HG03442 (cell line): ENCODE results near the gene RADX.

Experiments used
- ATAC-seq: cut with Tn5 transposase; IDR thresholded peaks from one replicate; pipeline ENCODE4 v1.9.1; 2021; ENCODE audit warnings: mild to moderate bottlenecking, moderate library complexity; ENCODE audit not compliant: unreplicated experiment

The RADX gene

GRCh38 chrX:106684207-106684606 lies 72.4 kb downstream of the RADX start:
- ATAC-seq, result no peak

- no peak for ATAC-seq
Observed at GRCh38 chrX:106692425-106693065, 80.8 kb downstream of the RADX start.

- no peak for ATAC-seq
Observed at GRCh38 chrX:106696502-106696901, 84.7 kb downstream of the RADX start.

GRCh38 chrX:106698693-106699092 lies 86.9 kb downstream of the RADX start:
- ATAC-seq, result no peak

GRCh38 chrX:106702636-106703035 lies 90.9 kb downstream of the RADX start:
- no peak for ATAC-seq

- ATAC-seq, result no peak
Observed at GRCh38 chrX:106706466-106706865, 94.7 kb downstream of the RADX start.

- no peak for ATAC-seq
Observed at GRCh38 chrX:106707771-106708454, 96.1 kb downstream of the RADX start.

- no peak for ATAC-seq
Observed at GRCh38 chrX:106710771-106711170, 99.0 kb downstream of the RADX start.

GRCh38 chrX:106711375-106711774 lies 99.6 kb downstream of the RADX start:
- ATAC-seq, result no peak

GRCh38 chrX:106716004-106716403 lies 104.2 kb downstream of the RADX start:
- no peak for ATAC-seq

GRCh38 chrX:106716463-106716862 lies 104.7 kb downstream of the RADX start:
- no peak for ATAC-seq

GRCh38 chrX:106718709-106719108 lies 106.9 kb downstream of the RADX start:
- no peak for ATAC-seq

GRCh38 chrX:106725931-106726330 lies 114.2 kb downstream of the RADX start:
- ATAC-seq, result no peak

GRCh38 chrX:106726485-106727437 lies 115.0 kb downstream of the RADX start, which contains the start of gene RNF128:
Gene RNF128, plus strand, starts transcription at chrX:106726701. Its CDS starts 213 bp downstream, at chrX:106726914.
- ATAC-seq, result no peak

GRCh38 chrX:106728337-106728736 lies 116.6 kb downstream of the RADX start:
- no peak for ATAC-seq
